ENCODE measurements around the gene CHN2. TPM values are rescaled to one million over a fixed set of nuclear protein-coding genes. Genes with fewer than 3 reads are reported as not detected.

Gene CHN2
- polyA plus RNA-seq, 1 donor, result 33.6 TPM

- 100% methylated on average over 1 of the region's 5 CpGs for WGBS (ENCODE audit: insufficient coverage, low lambda C conversion rate)
- no peaks in the 10 kb centered on the region for H3K9me3 ChIP-seq (ENCODE audit: control insufficient read depth, low read depth, low read length)
- H3K4me3 ChIP-seq (ENCODE audit: low read length), result no peak overlapping the region
- H3K27me3 ChIP-seq (ENCODE audit: control insufficient read depth, insufficient read depth, low read length), result no peaks in the 10 kb centered on the region
- no peak for DNase-seq
- H3K4me1 ChIP-seq (ENCODE audit: control insufficient read depth, insufficient read depth, low read length), result no peaks in the 10 kb centered on the region
- no peaks in the 10 kb centered on the region for H3K36me3 ChIP-seq (ENCODE audit: control insufficient read depth, insufficient read depth, low read length)
- no peak overlapping the region for H3K27ac ChIP-seq (ENCODE audit: low read length)
Measured at GRCh38 chr7:29422829-29423228, 228.3 kb downstream of the CHN2 start.

- H3K4me3 ChIP-seq (ENCODE audit: low read length), result no peak overlapping the region
Measured at GRCh38 chr7:29424295-29424983, 229.9 kb downstream of the CHN2 start.

GRCh38 chr7:29424984-29425309 is 230.4 kb downstream of the CHN2 start:
- no peak overlapping the region for H3K27ac ChIP-seq (ENCODE audit: low read length)
- no peak overlapping the region for H3K4me3 ChIP-seq (ENCODE audit: low read length)
- no peaks in the 10 kb centered on the region for H3K9me3 ChIP-seq (ENCODE audit: control insufficient read depth, low read depth, low read length)
- no peaks in the 10 kb centered on the region for H3K36me3 ChIP-seq (ENCODE audit: control insufficient read depth, insufficient read depth, low read length)
- peak in 1 of 2 donors; percentile 50 for DNase-seq
- no peaks in the 10 kb centered on the region for H3K27me3 ChIP-seq (ENCODE audit: control insufficient read depth, insufficient read depth, low read length)
- WGBS (ENCODE audit: insufficient coverage, low lambda C conversion rate), result no CpG with 5 or more reads among the region's 3 CpGs
- H3K4me1 ChIP-seq (ENCODE audit: control insufficient read depth, insufficient read depth, low read length), result peaks cover 16% of the 10 kb centered on the region

More at GRCh38 chr7:29424295-29424983, 229.9 kb downstream of the CHN2 start:
- no peaks in the 10 kb centered on the region for H3K9me3 ChIP-seq (ENCODE audit: control insufficient read depth, low read depth, low read length)
- no peaks in the 10 kb centered on the region for H3K27me3 ChIP-seq (ENCODE audit: control insufficient read depth, insufficient read depth, low read length)
- no peak overlapping the region for H3K27ac ChIP-seq (ENCODE audit: low read length)
- H3K4me1 ChIP-seq (ENCODE audit: control insufficient read depth, insufficient read depth, low read length), result peaks cover 13% of the 10 kb centered on the region
- H3K36me3 ChIP-seq (ENCODE audit: control insufficient read depth, insufficient read depth, low read length), result no peaks in the 10 kb centered on the region
- 100% methylated on average over 1 of the region's 7 CpGs for WGBS (ENCODE audit: insufficient coverage, low lambda C conversion rate)
- DNase-seq, result no peak

GRCh38 chr7:29426587-29426986 is 232.0 kb downstream of the CHN2 start:
- H3K27me3 ChIP-seq (ENCODE audit: control insufficient read depth, insufficient read depth, low read length), result no peaks in the 10 kb centered on the region
- no peaks in the 10 kb centered on the region for H3K36me3 ChIP-seq (ENCODE audit: control insufficient read depth, insufficient read depth, low read length)
- peak; percentile 82 to 89 for DNase-seq
- no peaks in the 10 kb centered on the region for H3K9me3 ChIP-seq (ENCODE audit: control insufficient read depth, low read depth, low read length)
- WGBS (ENCODE audit: insufficient coverage, low lambda C conversion rate), result no CpG with 5 or more reads among the region's 5 CpGs
- H3K4me1 ChIP-seq (ENCODE audit: control insufficient read depth, insufficient read depth, low read length), result peaks cover 19% of the 10 kb centered on the region
- H3K4me3 ChIP-seq (ENCODE audit: low read length), result no peak overlapping the region
- peak overlapping the region; percentile 80 for H3K27ac ChIP-seq (ENCODE audit: low read length)

DNA sequence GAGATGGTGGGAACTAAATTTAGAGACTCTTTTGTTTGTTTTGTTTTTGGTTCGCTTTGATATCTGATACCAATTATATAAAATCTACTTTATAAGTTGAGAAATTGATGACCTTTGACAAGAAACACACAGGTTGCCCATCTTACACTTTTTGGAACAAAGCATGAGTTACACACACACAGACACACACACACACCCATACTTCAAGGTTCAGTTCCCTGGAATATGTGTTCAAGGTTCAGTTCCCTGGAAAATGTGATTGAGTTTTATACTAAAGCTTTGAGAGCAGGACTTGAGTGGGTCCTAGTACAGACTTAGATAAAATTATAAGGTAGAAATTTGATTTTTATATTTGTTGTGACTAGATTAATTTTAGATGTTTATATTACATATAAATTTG is 234.8 kb downstream of the CHN2 start:
- peak overlapping the region; percentile 70 for H3K27ac ChIP-seq (ENCODE audit: low read length)
- peak; percentile 56 to 75 for DNase-seq
- H3K36me3 ChIP-seq (ENCODE audit: control insufficient read depth, insufficient read depth, low read length), result no peaks in the 10 kb centered on the region
- WGBS (ENCODE audit: insufficient coverage, low lambda C conversion rate), result 60% methylated on average over 1 of the region's 1 CpG
- no peak overlapping the region for H3K4me3 ChIP-seq (ENCODE audit: low read length)
- H3K4me1 ChIP-seq (ENCODE audit: control insufficient read depth, insufficient read depth, low read length), result peaks cover 19% of the 10 kb centered on the region
- H3K27me3 ChIP-seq (ENCODE audit: control insufficient read depth, insufficient read depth, low read length), result no peaks in the 10 kb centered on the region
- H3K9me3 ChIP-seq (ENCODE audit: control insufficient read depth, low read depth, low read length), result no peaks in the 10 kb centered on the region

DNA sequence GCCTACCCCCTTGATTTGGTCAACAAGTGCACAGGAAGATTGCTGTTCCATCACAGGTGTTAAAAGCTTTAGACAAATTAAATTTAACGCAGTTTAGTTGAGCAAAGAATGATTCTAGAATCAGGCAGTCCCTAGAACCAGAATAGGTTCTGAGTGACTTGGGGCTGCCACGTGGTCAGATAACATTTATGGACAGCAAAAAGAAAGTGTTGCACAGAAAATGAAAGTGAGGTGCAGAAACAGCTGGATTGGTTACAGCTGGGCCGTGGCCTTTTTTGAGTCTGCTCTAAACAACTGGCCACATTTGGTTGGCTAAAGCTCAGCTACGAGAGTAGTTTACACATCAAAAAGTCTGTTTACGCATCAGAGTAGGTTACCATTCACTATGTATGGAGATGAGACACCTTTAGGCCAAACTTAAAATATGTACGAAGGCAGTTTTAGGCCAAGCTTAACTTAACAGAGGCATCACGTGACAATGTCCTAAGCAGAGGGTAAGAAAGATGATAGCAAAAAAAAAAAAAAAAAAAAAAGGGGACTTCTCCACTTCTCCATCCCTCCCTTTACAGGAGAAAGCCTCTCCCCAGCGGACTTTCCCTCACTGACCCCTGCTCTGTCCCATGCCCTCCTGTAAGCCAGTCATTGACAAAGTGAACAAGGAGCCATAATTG is 235.8 kb downstream of the CHN2 start:
- no peak overlapping the region for H3K4me3 ChIP-seq (ENCODE audit: low read length)
- 80% methylated on average over 1 of the region's 8 CpGs for WGBS (ENCODE audit: insufficient coverage, low lambda C conversion rate)
- H3K4me1 ChIP-seq (ENCODE audit: control insufficient read depth, insufficient read depth, low read length), result peaks cover 19% of the 10 kb centered on the region
- peak in 1 of 2 donors; percentile 31 for DNase-seq
- peak overlapping the region; percentile 70 for H3K27ac ChIP-seq (ENCODE audit: low read length)
- no peaks in the 10 kb centered on the region for H3K9me3 ChIP-seq (ENCODE audit: control insufficient read depth, low read depth, low read length)
- H3K27me3 ChIP-seq (ENCODE audit: control insufficient read depth, insufficient read depth, low read length), result no peaks in the 10 kb centered on the region
- no peaks in the 10 kb centered on the region for H3K36me3 ChIP-seq (ENCODE audit: control insufficient read depth, insufficient read depth, low read length)

- no peaks in the 10 kb centered on the region for H3K9me3 ChIP-seq (ENCODE audit: control insufficient read depth, low read depth, low read length)
- no peaks in the 10 kb centered on the region for H3K27me3 ChIP-seq (ENCODE audit: control insufficient read depth, insufficient read depth, low read length)
- no peak for DNase-seq
- H3K4me1 ChIP-seq (ENCODE audit: control insufficient read depth, insufficient read depth, low read length), result peaks cover 19% of the 10 kb centered on the region
- no peaks in the 10 kb centered on the region for H3K36me3 ChIP-seq (ENCODE audit: control insufficient read depth, insufficient read depth, low read length)
- no peak overlapping the region for H3K4me3 ChIP-seq (ENCODE audit: low read length)
- H3K27ac ChIP-seq (ENCODE audit: low read length), result no peak overlapping the region
- WGBS (ENCODE audit: insufficient coverage, low lambda C conversion rate), result no CpG with 5 or more reads among the region's 3 CpGs
Measured at GRCh38 chr7:29431686-29432085, 237.1 kb downstream of the CHN2 start.

GRCh38 chr7:29432721-29433120 is 238.1 kb downstream of the CHN2 start:
- Histone ChIP-seq H3K36me3 (ENCODE audit: control insufficient read depth, insufficient read depth, low read length) (no peaks in the 10 kb centered on the region), H3K9me3 (ENCODE audit: control insufficient read depth, low read depth, low read length) (no peaks in the 10 kb centered on the region), H3K27me3 (ENCODE audit: control insufficient read depth, insufficient read depth, low read length) (no peaks in the 10 kb centered on the region), H3K27ac (ENCODE audit: low read length) (no peak overlapping the region), H3K4me3 (ENCODE audit: low read length) (no peak overlapping the region), H3K4me1 (ENCODE audit: control insufficient read depth, insufficient read depth, low read length) (peaks cover 19% of the 10 kb centered on the region)
- 87% methylated on average over 3 of the region's 7 CpGs for WGBS (ENCODE audit: insufficient coverage, low lambda C conversion rate)
- no peak for DNase-seq

- no peak overlapping the region for H3K4me3 ChIP-seq (ENCODE audit: low read length)
- H3K9me3 ChIP-seq (ENCODE audit: control insufficient read depth, low read depth, low read length), result no peaks in the 10 kb centered on the region
- no peaks in the 10 kb centered on the region for H3K27me3 ChIP-seq (ENCODE audit: control insufficient read depth, insufficient read depth, low read length)
- WGBS (ENCODE audit: insufficient coverage, low lambda C conversion rate), result no CpG with 5 or more reads among the region's 2 CpGs
- no peaks in the 10 kb centered on the region for H3K36me3 ChIP-seq (ENCODE audit: control insufficient read depth, insufficient read depth, low read length)
- H3K4me1 ChIP-seq (ENCODE audit: control insufficient read depth, insufficient read depth, low read length), result peaks cover 6% of the 10 kb centered on the region
- no peak overlapping the region for H3K27ac ChIP-seq (ENCODE audit: low read length)
- no peak for DNase-seq
Measured at GRCh38 chr7:29434380-29434768, 239.8 kb downstream of the CHN2 start.

DNA sequence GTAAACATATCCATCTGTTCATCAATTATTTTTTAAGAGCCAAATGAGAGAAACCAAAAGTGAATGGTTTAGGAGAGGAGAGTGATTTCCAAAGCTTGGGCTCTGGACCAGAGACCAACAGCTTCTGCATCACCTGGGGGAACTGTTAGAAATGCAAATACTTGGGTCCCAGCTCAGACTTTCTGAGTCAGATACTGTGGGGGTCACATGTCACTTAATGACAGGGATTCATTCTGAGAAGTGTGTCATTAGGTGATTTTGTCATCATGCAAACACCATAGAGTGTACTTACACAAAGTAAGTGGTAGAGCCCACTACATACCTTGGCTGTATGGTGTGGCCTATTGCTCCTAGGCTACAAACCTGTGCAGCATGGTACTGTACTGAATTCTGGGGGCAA is 240.6 kb downstream of the CHN2 start:
- no peak for DNase-seq
- Histone ChIP-seq H3K4me3 (ENCODE audit: low read length) (no peak overlapping the region), H3K4me1 (ENCODE audit: control insufficient read depth, insufficient read depth, low read length) (peaks cover under 1% of the 10 kb centered on the region), H3K9me3 (ENCODE audit: control insufficient read depth, low read depth, low read length) (no peaks in the 10 kb centered on the region), H3K27me3 (ENCODE audit: control insufficient read depth, insufficient read depth, low read length) (no peaks in the 10 kb centered on the region), H3K36me3 (ENCODE audit: control insufficient read depth, insufficient read depth, low read length) (no peaks in the 10 kb centered on the region), H3K27ac (ENCODE audit: low read length) (no peak overlapping the region)

- WGBS (ENCODE audit: insufficient coverage, low lambda C conversion rate), result no CpG with 5 or more reads among the region's 3 CpGs
- Histone ChIP-seq H3K27me3 (ENCODE audit: control insufficient read depth, insufficient read depth, low read length) (no peaks in the 10 kb centered on the region), H3K4me3 (ENCODE audit: low read length) (no peak overlapping the region), H3K36me3 (ENCODE audit: control insufficient read depth, insufficient read depth, low read length) (no peaks in the 10 kb centered on the region), H3K4me1 (ENCODE audit: control insufficient read depth, insufficient read depth, low read length) (no peaks in the 10 kb centered on the region), H3K9me3 (ENCODE audit: control insufficient read depth, low read depth, low read length) (no peaks in the 10 kb centered on the region), H3K27ac (ENCODE audit: low read length) (no peak overlapping the region)
- DNase-seq, result no peak
Measured at GRCh38 chr7:29435902-29436301, 241.3 kb downstream of the CHN2 start.

Measured in large intestine (tissue), 3 donors.